ENCODE data around the gene RPLP1.
A peak's percentile ranks its signal among the peaks of the same experiment; 100 is the strongest.

RPLP1 gene

DNA sequence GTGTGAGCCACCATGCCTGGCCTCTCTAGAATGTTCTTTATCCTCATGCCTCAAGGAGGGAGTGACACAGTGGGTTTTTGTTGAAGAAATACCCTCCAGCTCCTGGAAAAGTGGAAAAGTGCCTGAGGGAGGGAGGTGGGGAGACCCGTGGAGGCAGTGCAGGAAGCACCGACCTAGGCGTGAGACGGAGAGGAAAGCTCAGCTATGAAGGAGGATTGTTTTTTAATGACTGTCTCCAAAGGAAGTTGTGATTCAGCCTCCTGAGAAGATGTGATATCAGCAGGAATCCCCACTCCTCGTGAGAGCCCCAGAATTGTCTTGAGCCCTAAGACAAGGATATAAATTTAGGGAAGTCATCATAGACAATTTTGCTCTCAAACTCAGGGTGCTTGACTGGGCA is 21.7 kb downstream of the RPLP1 start:
- no peak for FAIRE-seq
- DNase-seq (ENCODE audit: insufficient read length): no peak
- TF ChIP-seq TAF1 (IDR thresholded peaks at IDR 0.05; ENCODE audit: borderline replicate concordance, low read depth, low read length) (no peak), POLR2AphosphoS5 (IDR thresholded peaks at IDR 0.05; ENCODE audit: low read depth, low read length) (no peak), POLR2A (IDR thresholded peaks at IDR 0.05; ENCODE audit: low read depth, low read length) (no peak)

- TF ChIP-seq POLR2A (IDR thresholded peaks at IDR 0.05; ENCODE audit: low read depth, low read length) (no peak), POLR2AphosphoS5 (IDR thresholded peaks at IDR 0.05; ENCODE audit: low read depth, low read length) (no peak), TAF1 (IDR thresholded peaks at IDR 0.05; ENCODE audit: borderline replicate concordance, low read depth, low read length) (no peak)
- FAIRE-seq: no peak
- no peak for DNase-seq (ENCODE audit: insufficient read length)
Measured at GRCh38 chr15:69474846-69475455, 22.3 kb downstream of the RPLP1 start.

DNA sequence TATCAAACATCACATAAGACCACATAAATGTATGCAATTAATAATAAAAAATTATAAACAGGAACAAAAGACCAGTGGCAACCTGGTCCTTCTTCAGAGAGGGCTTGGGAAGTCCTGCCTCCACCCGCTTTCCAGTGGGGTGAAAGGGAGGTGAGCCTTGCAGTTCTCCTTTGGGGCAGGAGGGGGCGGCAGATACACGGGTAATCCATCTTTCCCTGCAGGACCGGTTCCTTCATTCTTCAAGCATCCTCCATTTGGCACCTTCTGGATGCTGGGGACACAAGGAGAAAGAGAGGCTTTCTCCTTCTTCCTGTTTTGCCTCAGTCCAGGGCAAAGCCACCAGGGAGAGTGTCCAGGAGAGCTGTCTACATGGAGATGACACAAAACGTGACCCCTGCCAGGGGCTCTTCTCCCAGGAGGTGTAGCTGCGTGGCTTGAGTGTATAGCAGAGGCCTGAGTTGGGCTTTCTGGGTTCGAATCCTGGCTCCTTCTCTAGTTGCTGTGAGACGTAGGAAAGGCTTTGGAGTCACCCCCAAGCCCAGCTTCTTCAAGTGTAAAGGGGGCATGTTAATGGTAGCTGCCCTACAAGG is 23.2 kb downstream of the RPLP1 start:
- TF ChIP-seq TAF1 (IDR thresholded peaks at IDR 0.05; ENCODE audit: borderline replicate concordance, low read depth, low read length): no peak
- TF ChIP-seq POLR2AphosphoS5 (IDR thresholded peaks at IDR 0.05; ENCODE audit: low read depth, low read length): no peak
- no peak for TF ChIP-seq POLR2A (IDR thresholded peaks at IDR 0.05; ENCODE audit: low read depth, low read length)
- peak; percentile 90 for FAIRE-seq
- DNase-seq (ENCODE audit: insufficient read length): peak; percentile 48

- TF ChIP-seq POLR2AphosphoS5 (IDR thresholded peaks at IDR 0.05; ENCODE audit: low read depth, low read length) (no peak), TAF1 (IDR thresholded peaks at IDR 0.05; ENCODE audit: borderline replicate concordance, low read depth, low read length) (no peak), POLR2A (IDR thresholded peaks at IDR 0.05; ENCODE audit: low read depth, low read length) (no peak)
- FAIRE-seq (no peak), DNase-seq (ENCODE audit: insufficient read length) (no peak)
Measured at GRCh38 chr15:69476704-69477473, 24.3 kb downstream of the RPLP1 start.

- DNase-seq (ENCODE audit: insufficient read length) (no peak), FAIRE-seq (peak; percentile 21)
- no peak for TF ChIP-seq POLR2A (IDR thresholded peaks at IDR 0.05; ENCODE audit: low read depth, low read length)
- no peak for TF ChIP-seq TAF1 (IDR thresholded peaks at IDR 0.05; ENCODE audit: borderline replicate concordance, low read depth, low read length)
- TF ChIP-seq POLR2AphosphoS5 (IDR thresholded peaks at IDR 0.05; ENCODE audit: low read depth, low read length): no peak
Measured at GRCh38 chr15:69478259-69478781, 25.7 kb downstream of the RPLP1 start.

- no peak for TF ChIP-seq POLR2A (IDR thresholded peaks at IDR 0.05; ENCODE audit: low read depth, low read length)
- DNase-seq (ENCODE audit: insufficient read length) (no peak), FAIRE-seq (no peak)
Measured at GRCh38 chr15:69479081-69479480, 26.5 kb downstream of the RPLP1 start.

- DNase-seq (ENCODE audit: insufficient read length) (no peak), FAIRE-seq (no peak)
- TF ChIP-seq POLR2A (IDR thresholded peaks at IDR 0.05; ENCODE audit: low read depth, low read length): no peak
- TF ChIP-seq TAF1 (IDR thresholded peaks at IDR 0.05; ENCODE audit: borderline replicate concordance, low read depth, low read length): no peak
- TF ChIP-seq POLR2AphosphoS5 (IDR thresholded peaks at IDR 0.05; ENCODE audit: low read depth, low read length): no peak
Measured at GRCh38 chr15:69479971-69480370, 27.4 kb downstream of the RPLP1 start.

DNA sequence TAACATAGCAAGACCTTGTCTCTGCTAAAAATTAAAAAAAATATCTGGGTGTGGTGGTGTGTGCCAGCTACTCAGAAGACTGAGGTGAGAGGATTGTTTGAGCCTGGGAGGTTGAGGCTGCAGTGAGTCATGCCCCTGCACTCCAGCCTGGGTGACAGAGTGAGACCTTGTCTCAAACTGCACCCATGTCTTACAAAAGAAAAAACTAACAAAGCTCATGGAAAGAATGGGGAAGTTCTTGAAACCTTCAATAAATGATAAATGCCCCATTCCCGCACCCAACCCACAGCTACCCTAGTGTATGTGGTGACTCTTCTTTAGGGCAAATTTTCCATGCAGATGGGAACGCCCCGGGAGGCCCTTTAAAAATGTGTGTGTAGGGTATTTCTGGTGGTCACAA is 28.3 kb downstream of the RPLP1 start:
- no peak for DNase-seq (ENCODE audit: insufficient read length)
- FAIRE-seq: no peak
- no peak for TF ChIP-seq TAF1 (IDR thresholded peaks at IDR 0.05; ENCODE audit: borderline replicate concordance, low read depth, low read length)
- TF ChIP-seq POLR2A (IDR thresholded peaks at IDR 0.05; ENCODE audit: low read depth, low read length): no peak
- TF ChIP-seq POLR2AphosphoS5 (IDR thresholded peaks at IDR 0.05; ENCODE audit: low read depth, low read length): no peak

DNA sequence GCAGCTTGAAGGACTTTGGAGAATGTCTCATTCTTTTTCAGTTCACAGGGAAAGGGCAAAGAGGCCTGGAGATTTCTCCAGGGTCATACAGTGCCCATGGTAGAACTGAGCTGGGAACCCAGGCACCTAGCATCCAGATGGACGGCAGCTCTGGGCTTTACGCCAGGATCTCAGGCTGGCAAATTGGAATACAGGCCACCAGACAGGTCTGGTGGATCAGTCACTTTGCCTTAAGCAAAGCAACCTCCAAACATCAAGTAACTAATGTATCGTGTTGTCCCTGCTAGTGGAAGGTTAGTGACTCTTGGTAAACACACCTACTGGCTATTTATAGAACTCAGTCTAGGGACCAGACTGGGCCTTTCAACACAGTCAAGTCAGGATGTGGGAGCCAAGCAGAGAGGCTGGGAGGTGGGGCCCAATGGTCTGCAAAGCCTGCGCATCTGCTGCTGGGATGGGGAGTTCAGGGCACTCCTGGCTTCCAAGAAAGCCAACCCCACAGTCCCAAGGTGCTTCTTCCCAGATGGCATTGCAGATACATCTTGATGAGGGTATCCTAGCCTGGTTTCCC is 30.2 kb downstream of the RPLP1 start:
- TF ChIP-seq POLR2A (IDR thresholded peaks at IDR 0.05; ENCODE audit: low read depth, low read length) (no peak), TAF1 (IDR thresholded peaks at IDR 0.05; ENCODE audit: borderline replicate concordance, low read depth, low read length) (no peak), POLR2AphosphoS5 (IDR thresholded peaks at IDR 0.05; ENCODE audit: low read depth, low read length) (no peak)
- FAIRE-seq (no peak), DNase-seq (ENCODE audit: insufficient read length) (no peak)

- FAIRE-seq (no peak), DNase-seq (ENCODE audit: insufficient read length) (no peak)
- no peak for TF ChIP-seq TAF1 (IDR thresholded peaks at IDR 0.05; ENCODE audit: borderline replicate concordance, low read depth, low read length)
- no peak for TF ChIP-seq POLR2A (IDR thresholded peaks at IDR 0.05; ENCODE audit: low read depth, low read length)
- TF ChIP-seq POLR2AphosphoS5 (IDR thresholded peaks at IDR 0.05; ENCODE audit: low read depth, low read length): no peak
Measured at GRCh38 chr15:69484837-69485236, 32.2 kb downstream of the RPLP1 start.

- no peak for TF ChIP-seq TAF1 (IDR thresholded peaks at IDR 0.05; ENCODE audit: borderline replicate concordance, low read depth, low read length)
- no peak for TF ChIP-seq POLR2A (IDR thresholded peaks at IDR 0.05; ENCODE audit: low read depth, low read length)
- TF ChIP-seq POLR2AphosphoS5 (IDR thresholded peaks at IDR 0.05; ENCODE audit: low read depth, low read length): no peak
- FAIRE-seq (no peak), DNase-seq (ENCODE audit: insufficient read length) (no peak)
Measured at GRCh38 chr15:69486481-69487110, 34.0 kb downstream of the RPLP1 start.
